Neutrophil (primary cell): ENCODE results near the gene RPL12.
"Not testable (repeated sequence)": the region's sequence is repeated elsewhere in the genome, so short reads cannot be mapped to it uniquely, and the experiment has no call there.

Experiments
- H3K27ac ChIP-seq: fragments of 200-600 bp; sonication (generic); 2 replicates; pipeline ENCODE4 v1.5.1; 2016; ENCODE audit warnings: mild to moderate bottlenecking, moderate library complexity
- H3K27me3 ChIP-seq: fragments of 200-600 bp; sonication (generic); 2 replicates; pipeline ENCODE4 v1.6.0; 2016; ENCODE audit warnings: mild to moderate bottlenecking
- H3K36me3 ChIP-seq: fragments of 200-600 bp; sonication (generic); 2 replicates; pipeline ENCODE4 v1.5.1; 2017
- H3K4me1 ChIP-seq, 2 experiments: fragments of 200-600 bp in 1 of 2; sonication (generic) in 1 of 2; 1 replicate in 1 of 2; 2 replicates in 1 of 2; pipeline versions ENCODE4 v1.5.1 to v1.6.1; 2013 to 2016; ENCODE audit warnings: low read depth in 1 of 2, low read length in 1 of 2, mild to moderate bottlenecking in 1 of 2, moderate library complexity in 1 of 2; ENCODE audit not compliant: control insufficient read depth in 1 of 2, insufficient read depth in 1 of 2
- H3K4me3 ChIP-seq, 2 experiments: fragments of 200-600 bp in 1 of 2; sonication (generic) in 1 of 2; 1 replicate in 1 of 2; 2 replicates in 1 of 2; pipeline ENCODE4 v1.5.1; 2013 to 2016; ENCODE audit warnings: low read depth in 1 of 2, low read length in 1 of 2, mild to moderate bottlenecking in 1 of 2, moderate library complexity in 1 of 2
- H3K9me3 ChIP-seq: fragments of 200-600 bp; sonication (generic); 2 replicates; pipeline ENCODE4 v1.5.1; 2016
- TF ChIP-seq, protein P1 (sequence below): fragments of 200-600 bp; sonication (generic); IDR thresholded peaks from 2 replicates; pipeline ENCODE4 v1.5.1; 2016; ENCODE audit warnings: antibody characterized with exemption

Gene RPL12

DNA sequence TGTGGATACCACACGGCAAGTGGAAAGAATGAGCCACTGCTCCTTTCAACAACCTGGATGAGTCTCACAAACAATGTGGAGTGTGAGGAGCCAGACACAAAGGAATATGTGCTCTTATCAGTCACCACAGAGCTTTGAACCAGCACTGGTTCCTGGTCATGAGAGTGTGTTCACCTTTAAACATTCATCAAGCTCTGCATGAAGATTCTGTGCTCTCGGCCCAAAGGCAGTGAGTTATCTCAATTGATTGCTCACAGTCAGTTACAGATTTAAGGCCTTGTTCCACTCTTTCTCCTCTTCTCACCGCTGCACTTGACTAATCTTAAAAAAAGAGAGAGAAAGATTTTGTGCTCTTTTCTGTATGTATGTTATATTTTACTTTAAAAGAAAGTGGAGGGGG is 19.5 kb upstream of the RPL12 start:
- H3K4me1 ChIP-seq, result peaks cover 6% of the 10 kb centered on the region in 2 experiments
- H3K27ac ChIP-seq, result peak overlapping the region; percentile 1
- no peaks in the 10 kb centered on the region for H3K27me3 ChIP-seq
- TF ChIP-seq, protein P1, sequence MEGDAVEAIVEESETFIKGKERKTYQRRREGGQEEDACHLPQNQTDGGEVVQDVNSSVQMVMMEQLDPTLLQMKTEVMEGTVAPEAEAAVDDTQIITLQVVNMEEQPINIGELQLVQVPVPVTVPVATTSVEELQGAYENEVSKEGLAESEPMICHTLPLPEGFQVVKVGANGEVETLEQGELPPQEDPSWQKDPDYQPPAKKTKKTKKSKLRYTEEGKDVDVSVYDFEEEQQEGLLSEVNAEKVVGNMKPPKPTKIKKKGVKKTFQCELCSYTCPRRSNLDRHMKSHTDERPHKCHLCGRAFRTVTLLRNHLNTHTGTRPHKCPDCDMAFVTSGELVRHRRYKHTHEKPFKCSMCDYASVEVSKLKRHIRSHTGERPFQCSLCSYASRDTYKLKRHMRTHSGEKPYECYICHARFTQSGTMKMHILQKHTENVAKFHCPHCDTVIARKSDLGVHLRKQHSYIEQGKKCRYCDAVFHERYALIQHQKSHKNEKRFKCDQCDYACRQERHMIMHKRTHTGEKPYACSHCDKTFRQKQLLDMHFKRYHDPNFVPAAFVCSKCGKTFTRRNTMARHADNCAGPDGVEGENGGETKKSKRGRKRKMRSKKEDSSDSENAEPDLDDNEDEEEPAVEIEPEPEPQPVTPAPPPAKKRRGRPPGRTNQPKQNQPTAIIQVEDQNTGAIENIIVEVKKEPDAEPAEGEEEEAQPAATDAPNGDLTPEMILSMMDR, result no peak
- peaks cover 83% of the 10 kb centered on the region for H3K36me3 ChIP-seq
- no peak overlapping the region for H3K4me3 ChIP-seq
- no peaks in the 10 kb centered on the region for H3K9me3 ChIP-seq

DNA sequence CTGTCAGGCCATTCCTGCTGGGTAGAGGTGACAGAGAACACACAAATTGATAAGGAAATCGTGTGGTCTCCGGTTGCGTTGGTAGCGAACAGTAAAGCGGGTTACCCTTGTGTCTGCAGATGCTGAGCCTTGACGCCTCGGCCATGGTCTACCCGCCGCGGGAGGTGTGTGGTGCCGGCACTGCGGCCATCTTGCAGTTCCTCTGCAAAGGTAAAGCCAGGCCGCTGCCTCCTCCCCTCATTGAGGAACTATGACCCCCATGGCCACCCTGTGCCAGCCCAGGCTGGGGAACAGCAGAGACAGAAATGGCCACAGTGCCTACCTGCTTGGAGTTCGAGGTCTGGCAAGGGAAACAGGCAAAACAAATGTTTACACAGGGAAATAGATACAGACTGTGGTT is 16.4 kb upstream of the RPL12 start:
- Histone ChIP-seq H3K27me3 (no peaks in the 10 kb centered on the region), H3K9me3 (no peaks in the 10 kb centered on the region), H3K27ac (no peak overlapping the region), H3K36me3 (peaks cover 83% of the 10 kb centered on the region), H3K4me1 (no peaks in the 10 kb centered on the region), H3K4me3 (no peak overlapping the region)
- TF ChIP-seq, protein P1, result no peak

DNA sequence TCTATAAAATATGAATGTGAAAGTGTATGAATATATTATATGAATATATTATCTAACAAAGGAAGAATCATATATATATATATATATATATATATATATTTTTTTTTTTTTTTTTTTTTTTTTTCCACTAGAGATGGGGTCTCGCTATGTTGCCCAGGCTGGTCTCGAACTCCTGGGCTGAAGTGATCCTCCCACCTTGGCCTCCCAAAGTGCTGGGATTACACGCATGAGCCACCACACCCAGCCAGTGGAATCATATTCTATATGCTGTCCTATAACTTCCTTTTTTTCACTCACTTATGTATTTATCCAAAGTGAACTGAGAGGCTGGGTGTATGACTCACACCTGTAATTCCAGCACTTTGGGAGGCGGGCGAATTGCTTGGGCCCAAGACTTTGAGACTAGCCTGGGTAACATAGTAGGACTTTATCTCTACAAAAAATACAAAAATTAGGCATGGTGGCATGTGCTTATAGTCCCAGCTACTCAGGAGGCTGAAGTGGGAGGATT is 15.3 kb upstream of the RPL12 start:
- H3K36me3 ChIP-seq, result peaks cover 90% of the 10 kb centered on the region
- not testable (repeated sequence) for H3K4me1 ChIP-seq, H3K27ac ChIP-seq, H3K4me3 ChIP-seq, H3K9me3 ChIP-seq, H3K27me3 ChIP-seq

DNA sequence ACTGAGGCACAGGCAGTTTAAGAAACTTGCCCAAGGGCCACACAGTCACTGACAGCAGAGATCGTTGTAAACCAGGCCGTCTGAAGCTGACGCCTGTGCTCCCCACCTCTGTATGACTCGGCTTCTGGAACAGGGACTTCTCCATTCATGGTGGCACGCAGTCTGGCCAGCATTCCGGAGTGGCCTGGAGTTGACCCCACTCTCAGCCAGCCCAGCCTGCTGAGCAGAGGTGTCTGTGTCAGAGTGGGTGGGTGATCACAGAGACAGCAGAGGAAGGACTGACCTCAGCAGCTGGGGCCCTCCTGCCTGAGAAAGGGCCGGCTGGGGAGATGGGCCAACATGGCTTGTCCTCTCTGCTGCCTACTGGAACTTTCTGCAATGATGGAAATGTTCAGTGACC is 12.7 kb upstream of the RPL12 start:
- Histone ChIP-seq H3K36me3 (peaks cover 93% of the 10 kb centered on the region), H3K4me3 (no peak overlapping the region), H3K4me1 (no peaks in the 10 kb centered on the region), H3K27me3 (no peaks in the 10 kb centered on the region), H3K9me3 (no peaks in the 10 kb centered on the region), H3K27ac (no peak overlapping the region)
- TF ChIP-seq, protein P1, result no peak

DNA sequence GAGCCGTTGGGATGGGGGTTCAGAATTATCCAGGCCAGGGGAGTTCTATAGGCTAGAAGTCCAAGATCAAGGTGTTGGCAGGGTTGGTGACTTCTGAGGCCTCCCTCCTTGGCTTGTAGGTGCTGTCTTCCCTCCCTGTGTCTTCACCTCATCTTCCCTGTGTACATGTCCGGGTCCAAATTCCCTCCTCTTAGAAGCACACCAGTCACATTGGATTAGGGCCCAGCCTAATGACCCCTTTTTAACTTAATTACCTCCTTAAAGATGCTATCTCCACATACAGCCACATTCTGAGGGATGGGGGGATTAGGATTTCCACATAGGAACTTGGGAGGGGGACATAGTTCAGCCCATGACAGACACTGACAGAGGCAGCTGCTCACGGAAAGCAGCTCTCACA is 12.2 kb upstream of the RPL12 start:
- TF ChIP-seq, protein P1, result no peak
- Histone ChIP-seq H3K27ac (no peak overlapping the region), H3K27me3 (no peaks in the 10 kb centered on the region), H3K9me3 (no peaks in the 10 kb centered on the region), H3K4me1 (no peaks in the 10 kb centered on the region), H3K4me3 (no peak overlapping the region), H3K36me3 (peaks cover 94% of the 10 kb centered on the region)

DNA sequence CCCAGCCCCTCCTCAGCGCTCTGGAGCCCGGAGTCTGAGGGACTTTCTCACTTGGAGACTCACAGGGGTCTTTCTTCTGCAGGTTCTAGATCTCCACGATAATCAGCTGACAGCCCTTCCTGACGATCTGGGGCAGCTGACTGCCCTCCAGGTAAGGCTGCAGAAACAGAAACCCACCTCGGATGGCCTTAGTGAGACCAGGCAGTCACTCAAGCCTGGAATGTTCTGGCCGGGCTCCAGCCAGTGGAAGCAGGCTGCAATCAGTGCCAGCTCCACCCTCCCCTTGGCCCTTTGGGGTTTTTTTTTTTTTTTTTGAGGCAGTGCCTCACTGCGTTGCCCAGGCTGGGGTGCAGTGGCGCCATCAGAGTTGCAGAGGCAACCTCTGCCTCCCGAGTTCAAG is 7.7 kb upstream of the RPL12 start:
- Histone ChIP-seq H3K9me3 (no peaks in the 10 kb centered on the region), H3K36me3 (peaks cover 61% of the 10 kb centered on the region), H3K27me3 (no peaks in the 10 kb centered on the region), H3K4me3 (no peak overlapping the region), H3K27ac (no peak overlapping the region), H3K4me1 (peaks cover 29% of the 10 kb centered on the region in 2 experiments)
- TF ChIP-seq, protein P1, result no peak
